COLO829 (cell line): ENCODE data around the gene FBXO9.

Experiments used
- DNase-seq: peaks from one replicate; pipeline ENCODE4 v3.0.0; 2012; ENCODE audit warnings: low spot score

Gene FBXO9

GRCh38 chr6:53136000-53136609 is 70.9 kb downstream of the FBXO9 start:
- DNase-seq, result no peak

DNA sequence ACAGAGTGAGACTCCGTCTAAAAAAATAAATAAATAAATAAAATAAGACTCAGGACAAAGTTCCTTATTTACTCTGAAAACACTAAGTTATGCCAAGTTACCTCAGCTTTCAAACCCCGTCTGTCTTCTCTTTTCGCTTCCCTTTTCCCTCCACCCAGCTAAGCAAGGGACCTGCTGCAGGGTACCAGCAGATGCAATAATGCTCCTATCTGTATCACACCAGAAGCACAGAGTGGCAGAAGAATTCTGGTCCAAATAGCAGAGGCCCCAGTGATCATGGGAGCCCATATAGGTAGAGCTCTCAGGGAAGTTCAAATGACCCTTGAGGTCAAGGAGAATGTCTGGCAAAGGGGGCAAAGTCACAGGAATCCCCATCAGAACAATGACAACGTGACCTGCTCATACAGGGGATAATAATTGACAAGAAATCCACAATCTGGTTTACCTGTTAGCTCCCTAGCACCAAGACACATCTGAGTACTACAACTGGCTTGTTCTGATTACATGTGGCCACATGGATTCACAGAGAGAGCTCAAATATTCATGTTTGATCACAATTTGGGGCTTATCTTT is 74.7 kb downstream of the FBXO9 start:
- no peak for DNase-seq

DNA sequence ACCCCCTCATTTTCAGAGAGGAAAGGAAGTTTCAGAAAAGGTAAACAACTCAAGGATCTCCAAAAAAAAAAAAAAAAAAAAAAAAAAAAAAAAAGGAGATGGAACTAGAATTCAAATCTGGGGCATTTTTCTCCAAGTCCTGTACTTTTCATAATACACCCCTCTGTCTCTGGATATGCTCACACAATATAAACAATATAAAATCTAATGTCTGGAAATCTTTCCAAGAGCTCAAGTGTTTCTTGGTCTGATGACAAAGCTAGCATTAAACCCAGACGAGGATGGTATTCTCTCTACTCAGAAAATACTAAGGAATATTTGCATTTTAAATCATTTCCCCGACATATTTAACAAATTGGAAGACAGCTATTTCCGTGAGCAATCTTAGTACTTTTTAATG is 77.6 kb downstream of the FBXO9 start:
- DNase-seq, result no peak

GRCh38 chr6:53143710-53144109 is 78.5 kb downstream of the FBXO9 start:
- no peak for DNase-seq

- DNase-seq, result no peak
Observed at GRCh38 chr6:53144802-53145201, 79.6 kb downstream of the FBXO9 start.

DNA sequence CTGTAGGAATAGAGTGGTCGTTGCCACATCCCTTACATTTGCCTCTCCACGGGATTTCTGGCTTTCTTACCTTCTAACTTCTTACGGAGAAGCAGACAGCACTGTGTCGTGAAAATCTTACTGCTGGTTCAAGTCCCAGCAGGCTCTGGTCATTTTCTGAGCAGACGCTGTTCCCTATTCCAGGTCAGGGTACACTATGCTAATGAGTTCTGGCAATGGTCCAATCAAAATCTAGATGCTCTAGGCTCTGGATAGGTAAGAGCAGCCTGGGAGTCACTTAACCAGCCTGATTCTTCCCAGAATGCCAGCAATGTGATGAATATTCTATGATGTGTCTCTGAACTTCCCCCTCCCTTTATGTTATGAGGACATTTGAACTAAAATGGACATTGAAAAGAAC is 83.5 kb downstream of the FBXO9 start, which contains the start of gene GCM1:
GCM1 (minus strand) TSS at position 158 of the 400 bp plus-strand sequence. CDS start 3,209 bp downstream, outside the sequence.
- no peak for DNase-seq
